Endodermal cell (in vitro differentiated cells): ENCODE results near the gene GAS7. TPM values are rescaled to one million over a fixed set of nuclear protein-coding genes. Genes with fewer than 3 reads are reported as not detected.
"Not testable (repeated sequence)": the region's sequence is repeated elsewhere in the genome, so short reads cannot be mapped to it uniquely, and the experiment has no call there.

ENCODE experiments used
- DNase-seq: peaks from one replicate; pipeline ENCODE4 v3.0.0-alpha.2; 2017
- H3K27ac ChIP-seq: 2 replicates; pipeline ENCODE4 v1.5.1; 2013; ENCODE audit warnings: mild to moderate bottlenecking, low read depth, low read length, moderate library complexity
- H3K27me3 ChIP-seq: 2 replicates; pipeline ENCODE4 v1.6.1; 2013; ENCODE audit warnings: mild to moderate bottlenecking, low read length, moderate library complexity; ENCODE audit not compliant: insufficient read depth, control insufficient read depth, poor library complexity, severe bottlenecking
- H3K36me3 ChIP-seq: 2 replicates; pipeline ENCODE4 v1.7.0; 2013; ENCODE audit warnings: mild to moderate bottlenecking, low read length, moderate library complexity; ENCODE audit not compliant: control insufficient read depth, insufficient read depth
- H3K4me1 ChIP-seq: one replicate; pipeline ENCODE4 v1.7.0; 2013; ENCODE audit warnings: low read length; ENCODE audit not compliant: control insufficient read depth, insufficient read depth
- H3K4me3 ChIP-seq: 2 replicates; pipeline ENCODE4 v1.5.1; 2013; ENCODE audit warnings: mild to moderate bottlenecking, low read length, moderate library complexity
- H3K9ac ChIP-seq: 2 replicates; pipeline ENCODE4 v1.6.1; 2013; ENCODE audit warnings: mild to moderate bottlenecking, low read length, moderate library complexity; ENCODE audit not compliant: poor library complexity, severe bottlenecking; ENCODE audit errors: extremely low read depth
- H3K9me3 ChIP-seq: 2 replicates; pipeline ENCODE4 v1.6.1; 2013; ENCODE audit warnings: mild to moderate bottlenecking, low read length, moderate library complexity; ENCODE audit not compliant: control insufficient read depth
- H3K27ac Mint-ChIP-seq: 2 replicates; pipeline ENCODE4 v1.8.0; 2020; ENCODE audit warnings: mixed read lengths
- H3K27me3 Mint-ChIP-seq: 2 replicates; pipeline ENCODE4 v1.8.0; 2021; ENCODE audit warnings: mild to moderate bottlenecking, mixed read lengths; ENCODE audit not compliant: insufficient read depth
- H3K36me3 Mint-ChIP-seq: 2 replicates; pipeline ENCODE4 v1.8.0; 2020; ENCODE audit warnings: low read depth, mixed read lengths
- H3K4me1 Mint-ChIP-seq: 2 replicates; pipeline ENCODE4 v1.8.0; 2020; ENCODE audit warnings: mixed read lengths
- H3K4me3 Mint-ChIP-seq: 2 replicates; pipeline ENCODE4 v1.8.0; 2020; ENCODE audit warnings: mild to moderate bottlenecking, moderate library complexity, mixed read lengths
- H3K9me3 Mint-ChIP-seq: 2 replicates; pipeline ENCODE4 v1.8.0; 2020; ENCODE audit warnings: mild to moderate bottlenecking, mixed read lengths
- CTCF ChIP-seq: fragments of 200-600 bp; sonication (generic); conservative IDR thresholded peaks from 2 replicates; pipeline ENCODE4 v1.5.0; 2021; ENCODE audit warnings: antibody characterized with exemption, mild to moderate bottlenecking
- WGBS, 2 experiments: methylation state at CpG; one replicate each; pipeline versions ENCODE4 v1.1.5 to v1.1.7; 2013; ENCODE audit warnings: missing lambda C conversion rate in 2 of 2, mixed read lengths in 1 of 2; ENCODE audit not compliant: insufficient coverage in 1 of 2, insufficient read length in 1 of 2; 5-methylcytosine and 5-hydroxymethylcytosine counted together
- total RNA-seq, 2 donors: library from RNA; stranded (reverse); fragmentation: NEBNext Ultra II Directional in 1 of 2; extraction: Animal tissue kit (Norgen Biotek cat#: 25700) in 1 of 2; gene quantifications; 2 replicates in 1 of 2; 3 replicates in 1 of 2; pipeline ENCODE4 v1.2.1, GENCODE V29; 2021

The GAS7 gene
- total RNA-seq, 2 donors from 2014 or later = 8.6 to 14.7 TPM

- Mint-ChIP-seq H3K9me3 (peaks cover 17% of the 10 kb centered on the region), H3K27ac (no peak overlapping the region), H3K4me3 (no peak overlapping the region), H3K27me3 (no peaks in the 10 kb centered on the region), H3K4me1 (peaks cover 2% of the 10 kb centered on the region), H3K36me3 (peaks cover 2% of the 10 kb centered on the region)
- DNase-seq = no peak
- 91% methylated on average over 9 to 11 of the region's 11 CpGs for WGBS, 2 experiments
- Histone ChIP-seq H3K9me3 (peaks cover 5% of the 10 kb centered on the region), H3K27me3 (no peaks in the 10 kb centered on the region), H3K9ac (no peak overlapping the region), H3K4me3 (no peak overlapping the region), H3K4me1 (no peaks in the 10 kb centered on the region), H3K27ac (no peak overlapping the region), H3K36me3 (no peaks in the 10 kb centered on the region)
- no peak for TF ChIP-seq CTCF
These were observed 138.7 kb downstream of the GAS7 start for GRCh38 chr17:10059684-10060211.

GRCh38 chr17:10058921-10059683 lies 139.3 kb downstream of the GAS7 start:
- Histone ChIP-seq H3K27ac (no peak overlapping the region), H3K27me3 (no peaks in the 10 kb centered on the region), H3K36me3 (no peaks in the 10 kb centered on the region), H3K9me3 (no peaks in the 10 kb centered on the region), H3K4me1 (no peaks in the 10 kb centered on the region), H3K9ac (no peak overlapping the region), H3K4me3 (no peak overlapping the region)
- H3K27ac Mint-ChIP-seq = no peak overlapping the region
- WGBS, 2 experiments = 91 to 92% methylated on average over 14 to 16 of the region's 16 CpGs
- DNase-seq = no peak
- TF ChIP-seq CTCF = no peak
- H3K4me3 Mint-ChIP-seq = no peak overlapping the region
- H3K27me3 Mint-ChIP-seq = no peaks in the 10 kb centered on the region
- H3K9me3 Mint-ChIP-seq = peaks cover 14% of the 10 kb centered on the region
- H3K4me1 Mint-ChIP-seq = peaks cover 2% of the 10 kb centered on the region
- H3K36me3 Mint-ChIP-seq = peaks cover 2% of the 10 kb centered on the region

GRCh38 chr17:10057466-10057865 lies 140.9 kb downstream of the GAS7 start:
- H3K27me3 ChIP-seq, H3K27ac ChIP-seq, H3K4me3 Mint-ChIP-seq, H3K4me1 Mint-ChIP-seq, H3K9me3 ChIP-seq, DNase-seq, H3K36me3 ChIP-seq, H3K27ac Mint-ChIP-seq, H3K4me1 ChIP-seq, H3K36me3 Mint-ChIP-seq, H3K27me3 Mint-ChIP-seq, H3K9ac ChIP-seq, H3K4me3 ChIP-seq: not testable (repeated sequence)
- 95 to 100% methylated on average over 1 to 24 of the region's 25 CpGs for WGBS, 2 experiments
- peaks cover 14% of the 10 kb centered on the region for H3K9me3 Mint-ChIP-seq
